ENCODE data around the gene TMEM151B. TPM values are rescaled to one million over a fixed set of nuclear protein-coding genes. Genes with fewer than 3 reads are reported as not detected.
A peak's percentile ranks its signal among the peaks of the same experiment; 100 is the strongest.

The TMEM151B gene
- total and polyA plus RNA-seq, 9 of the 15 experiments (the other 6 are each of a cell fraction or from before 2014, with no cell fraction given) = not detected

DNA sequence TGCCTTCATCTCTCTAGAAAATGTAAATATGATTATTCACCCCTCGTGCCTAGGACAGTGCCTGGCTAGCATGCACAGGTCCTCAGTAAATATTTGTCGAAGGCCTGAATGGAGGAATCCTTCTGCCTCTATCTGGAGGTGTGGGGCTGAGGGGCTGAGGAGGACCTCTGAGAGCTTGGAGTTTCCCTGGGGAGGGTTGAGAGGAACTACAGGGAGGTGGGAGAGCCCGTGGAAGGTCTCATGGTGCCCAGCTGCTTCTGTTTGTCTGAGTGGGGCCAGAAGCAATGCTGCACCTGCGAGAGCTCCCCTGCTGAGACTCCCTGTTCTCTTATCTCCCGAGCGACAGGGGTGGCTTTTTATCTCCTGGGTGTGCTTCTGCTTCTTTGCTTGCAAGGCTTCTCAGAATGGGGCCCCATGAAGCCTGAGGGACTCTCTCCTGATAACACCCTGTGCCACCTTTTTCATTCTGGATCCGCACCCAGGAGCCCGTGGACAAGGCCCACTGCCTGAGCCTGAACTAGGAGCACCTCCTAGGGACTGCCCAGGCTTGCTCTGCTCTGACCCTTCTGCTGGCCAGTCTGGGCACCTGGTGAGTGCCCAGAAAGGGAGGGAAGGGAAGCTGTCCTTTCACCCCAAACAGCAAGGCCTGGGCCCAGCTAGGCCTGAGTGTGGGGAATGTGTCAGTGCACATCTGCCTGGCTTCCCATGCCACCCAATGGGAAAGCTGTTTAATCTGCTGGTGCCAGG, 44.5 kb upstream of the TMEM151B start (continued):
- TF ChIP-seq, protein P1, sequence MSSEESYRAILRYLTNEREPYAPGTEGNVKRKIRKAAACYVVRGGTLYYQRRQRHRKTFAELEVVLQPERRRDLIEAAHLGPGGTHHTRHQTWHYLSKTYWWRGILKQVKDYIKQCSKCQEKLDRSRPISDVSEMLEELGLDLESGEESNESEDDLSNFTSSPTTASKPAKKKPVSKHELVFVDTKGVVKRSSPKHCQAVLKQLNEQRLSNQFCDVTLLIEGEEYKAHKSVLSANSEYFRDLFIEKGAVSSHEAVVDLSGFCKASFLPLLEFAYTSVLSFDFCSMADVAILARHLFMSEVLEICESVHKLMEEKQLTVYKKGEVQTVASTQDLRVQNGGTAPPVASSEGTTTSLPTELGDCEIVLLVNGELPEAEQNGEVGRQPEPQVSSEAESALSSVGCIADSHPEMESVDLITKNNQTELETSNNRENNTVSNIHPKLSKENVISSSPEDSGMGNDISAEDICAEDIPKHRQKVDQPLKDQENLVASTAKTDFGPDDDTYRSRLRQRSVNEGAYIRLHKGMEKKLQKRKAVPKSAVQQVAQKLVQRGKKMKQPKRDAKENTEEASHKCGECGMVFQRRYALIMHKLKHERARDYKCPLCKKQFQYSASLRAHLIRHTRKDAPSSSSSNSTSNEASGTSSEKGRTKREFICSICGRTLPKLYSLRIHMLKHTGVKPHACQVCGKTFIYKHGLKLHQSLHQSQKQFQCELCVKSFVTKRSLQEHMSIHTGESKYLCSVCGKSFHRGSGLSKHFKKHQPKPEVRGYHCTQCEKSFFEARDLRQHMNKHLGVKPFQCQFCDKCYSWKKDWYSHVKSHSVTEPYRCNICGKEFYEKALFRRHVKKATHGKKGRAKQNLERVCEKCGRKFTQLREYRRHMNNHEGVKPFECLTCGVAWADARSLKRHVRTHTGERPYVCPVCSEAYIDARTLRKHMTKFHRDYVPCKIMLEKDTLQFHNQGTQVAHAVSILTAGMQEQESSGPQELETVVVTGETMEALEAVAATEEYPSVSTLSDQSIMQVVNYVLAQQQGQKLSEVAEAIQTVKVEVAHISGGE (CRISPR knock-in tag; IDR thresholded peaks at IDR 0.05) = peak in 1 of 3 experiments; percentile 81; a peak in 2 of 6 replicates
- TF ChIP-seq MXI1 (IDR thresholded peaks at IDR 0.05; ENCODE audit: low read depth, low read length) (peak; percentile 47; the same call in 1 of the 2 replicates), ZNF3 (CRISPR knock-in tag; IDR thresholded peaks at IDR 0.05) (no peak), NONO (IDR thresholded peaks at IDR 0.05; ENCODE audit: low read depth in 2 of 2, low read length in 1 of 2) (peak in 1 of 2 experiments; percentile 81; a peak in 2 of 4 replicates), MCM2 (IDR thresholded peaks at IDR 0.05; ENCODE audit: low read depth) (no peak), HLTF (IDR thresholded peaks at IDR 0.05) (peak; percentile 83; the same call in 1 of the 2 replicates), PURB (CRISPR knock-in tag; IDR thresholded peaks at IDR 0.05; ENCODE audit: low read depth) (no peak), TEAD2 (tag; IDR thresholded peaks at IDR 0.05) (no peak), HDAC2 (IDR thresholded peaks at IDR 0.05) (peak; percentile 94), CC2D1A (IDR thresholded peaks at IDR 0.05) (peak; percentile 92; the same call in 1 of the 2 replicates), MTF1 (CRISPR knock-in tag; IDR thresholded peaks at IDR 0.05; ENCODE audit: borderline replicate concordance) (peak; percentile 40; the same call in 1 of the 2 replicates), PYGO2 (tag; IDR thresholded peaks at IDR 0.05) (no peak), RBM39 (optimal IDR thresholded peaks at IDR 0.05; ENCODE audit: low read depth, low read length) (no peak), ZNF134 (CRISPR knock-in tag; conservative IDR thresholded peaks at IDR 0.05) (0 out of 2 replicates have a peak, but pooled peaks have one; percentile 38), HNRNPLL (IDR thresholded peaks at IDR 0.05; ENCODE audit: low read depth, low read length, poor library complexity, severe bottlenecking) (no peak)
- TF ChIP-seq, protein P2, sequence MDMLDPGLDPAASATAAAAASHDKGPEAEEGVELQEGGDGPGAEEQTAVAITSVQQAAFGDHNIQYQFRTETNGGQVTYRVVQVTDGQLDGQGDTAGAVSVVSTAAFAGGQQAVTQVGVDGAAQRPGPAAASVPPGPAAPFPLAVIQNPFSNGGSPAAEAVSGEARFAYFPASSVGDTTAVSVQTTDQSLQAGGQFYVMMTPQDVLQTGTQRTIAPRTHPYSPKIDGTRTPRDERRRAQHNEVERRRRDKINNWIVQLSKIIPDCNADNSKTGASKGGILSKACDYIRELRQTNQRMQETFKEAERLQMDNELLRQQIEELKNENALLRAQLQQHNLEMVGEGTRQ (CRISPR knock-in tag; IDR thresholded peaks at IDR 0.05) = no peak
- TF ChIP-seq, protein P3, sequence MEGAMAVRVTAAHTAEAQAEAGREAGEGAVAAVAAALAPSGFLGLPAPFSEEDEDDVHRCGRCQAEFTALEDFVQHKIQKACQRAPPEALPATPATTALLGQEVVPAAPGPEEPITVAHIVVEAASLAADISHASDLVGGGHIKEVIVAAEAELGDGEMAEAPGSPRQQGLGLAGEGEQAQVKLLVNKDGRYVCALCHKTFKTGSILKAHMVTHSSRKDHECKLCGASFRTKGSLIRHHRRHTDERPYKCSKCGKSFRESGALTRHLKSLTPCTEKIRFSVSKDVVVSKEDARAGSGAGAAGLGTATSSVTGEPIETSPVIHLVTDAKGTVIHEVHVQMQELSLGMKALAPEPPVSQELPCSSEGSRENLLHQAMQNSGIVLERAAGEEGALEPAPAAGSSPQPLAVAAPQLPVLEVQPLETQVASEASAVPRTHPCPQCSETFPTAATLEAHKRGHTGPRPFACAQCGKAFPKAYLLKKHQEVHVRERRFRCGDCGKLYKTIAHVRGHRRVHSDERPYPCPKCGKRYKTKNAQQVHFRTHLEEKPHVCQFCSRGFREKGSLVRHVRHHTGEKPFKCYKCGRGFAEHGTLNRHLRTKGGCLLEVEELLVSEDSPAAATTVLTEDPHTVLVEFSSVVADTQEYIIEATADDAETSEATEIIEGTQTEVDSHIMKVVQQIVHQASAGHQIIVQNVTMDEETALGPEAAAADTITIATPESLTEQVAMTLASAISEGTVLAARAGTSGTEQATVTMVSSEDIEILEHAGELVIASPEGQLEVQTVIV (CRISPR knock-in tag; IDR thresholded peaks at IDR 0.05; ENCODE audit: borderline replicate concordance) = no peak
- TF ChIP-seq, protein P4, sequence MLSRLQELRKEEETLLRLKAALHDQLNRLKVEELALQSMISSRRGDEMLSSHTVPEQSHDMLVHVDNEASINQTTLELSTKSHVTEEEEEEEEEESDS (CRISPR knock-in tag; IDR thresholded peaks at IDR 0.05) = no peak
- TF ChIP-seq, protein P5, sequence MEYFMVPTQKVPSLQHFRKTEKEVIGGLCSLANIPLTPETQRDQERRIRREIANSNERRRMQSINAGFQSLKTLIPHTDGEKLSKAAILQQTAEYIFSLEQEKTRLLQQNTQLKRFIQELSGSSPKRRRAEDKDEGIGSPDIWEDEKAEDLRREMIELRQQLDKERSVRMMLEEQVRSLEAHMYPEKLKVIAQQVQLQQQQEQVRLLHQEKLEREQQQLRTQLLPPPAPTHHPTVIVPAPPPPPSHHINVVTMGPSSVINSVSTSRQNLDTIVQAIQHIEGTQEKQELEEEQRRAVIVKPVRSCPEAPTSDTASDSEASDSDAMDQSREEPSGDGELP (CRISPR knock-in tag; IDR thresholded peaks at IDR 0.05; ENCODE audit: borderline replicate concordance) = peak; percentile 88

All from K562 (cell line).